IMR-90 (cell line): ENCODE results near the gene ECI2.

Experiments
- BHLHE40 ChIP-seq: fragments of 150-350 bp; IDR thresholded peaks from 2 replicates; pipeline ENCODE4 v1.6.1; 2016; ENCODE audit warnings: mild to moderate bottlenecking, low read depth, low read length
- CTCF ChIP-seq: conservative IDR thresholded peaks from 2 replicates; pipeline ENCODE4 v1.5.1; 2012; ENCODE audit warnings: mild to moderate bottlenecking, low read depth, low read length, improper control_type of control experiment
- ELK1 ChIP-seq: fragments of 150-350 bp; IDR thresholded peaks from 2 replicates; pipeline ENCODE4 v1.6.1; 2016; ENCODE audit warnings: low read depth, mild to moderate bottlenecking, low read length, moderate library complexity, borderline replicate concordance
- FOS ChIP-seq: fragments of 150-350 bp; IDR thresholded peaks from 2 replicates; pipeline ENCODE4 v1.6.1; 2016; ENCODE audit warnings: low read depth, low read length
- MAFK ChIP-seq: IDR thresholded peaks from 2 replicates; pipeline ENCODE4 v1.6.1; 2012; ENCODE audit warnings: low read depth, low read length, improper control_type of control experiment
- MXI1 ChIP-seq: IDR thresholded peaks from 2 replicates; pipeline ENCODE4 v1.6.1; 2012; ENCODE audit warnings: low read depth, mild to moderate bottlenecking, low read length, moderate library complexity, borderline replicate concordance
- NFE2L2 ChIP-seq: fragments of 150-350 bp; IDR thresholded peaks from 2 replicates; pipeline ENCODE4 v1.6.1; 2016; ENCODE audit warnings: low read depth, mild to moderate bottlenecking, low read length
- POLR2A ChIP-seq: IDR thresholded peaks from 2 replicates; pipeline ENCODE4 v1.6.1; 2012; ENCODE audit warnings: mild to moderate bottlenecking, low read depth, low read length
- RAD21 ChIP-seq: IDR thresholded peaks from 2 replicates; pipeline ENCODE4 v1.6.1; 2012; ENCODE audit warnings: low read length, improper control_type of control experiment
- RCOR1 ChIP-seq: IDR thresholded peaks from 2 replicates; pipeline ENCODE4 v1.6.1; 2012; ENCODE audit warnings: mild to moderate bottlenecking, low read length, improper control_type of control experiment; ENCODE audit not compliant: insufficient replicate concordance
- SMC3 ChIP-seq: fragments of 150-350 bp; IDR thresholded peaks from 2 replicates; pipeline ENCODE4 v1.6.1; 2016; ENCODE audit warnings: low read depth, mild to moderate bottlenecking, antibody characterized with exemption, low read length, moderate library complexity
- USF2 ChIP-seq: fragments of 150-350 bp; IDR thresholded peaks from 2 replicates; pipeline ENCODE4 v1.6.1; 2017; ENCODE audit warnings: mild to moderate bottlenecking, antibody characterized with exemption, low read length, low read depth

- TF ChIP-seq CTCF (no peak), MAFK (no peak), MXI1 (no peak), NFE2L2 (no peak), FOS (no peak), USF2 (no peak), RAD21 (no peak), ELK1 (no peak), BHLHE40 (no peak), POLR2A (no peak), RCOR1 (no peak), SMC3 (no peak)
Observed at GRCh38 chr6:4129446-4129845, 5.9 kb downstream of the ECI2 start.
